PC-9 (cell line): ENCODE data around the gene NGEF.

Experiments
- CTCF ChIP-seq: fragments of 200-600 bp; sonication (generic); conservative IDR thresholded peaks from 2 replicates; pipeline ENCODE4 v1.6.1; 2017; ENCODE audit warnings: mixed run types, antibody characterized with exemption, mild to moderate bottlenecking, moderate library complexity
- EZH2 ChIP-seq: fragments of 200-600 bp; sonication (generic); IDR thresholded peaks from 2 replicates; pipeline ENCODE4 v1.8.0; 2017; ENCODE audit warnings: antibody characterized with exemption, low read depth

- no peak for TF ChIP-seq CTCF
- no peak for TF ChIP-seq EZH2
Measured at GRCh38 chr2:232896111-232896510, 116.9 kb downstream of the NGEF start.
